Measurements from ENCODE around the gene VDAC1. TPM values are rescaled to one million over a fixed set of nuclear protein-coding genes. Genes with fewer than 3 reads are reported as not detected.

VDAC1 gene
- total and polyA plus RNA-seq, 10 of the 15 experiments (the other 5 are each of a cell fraction or from before 2014, with no cell fraction given) = 245 to 488 (median 349) TPM

DNA sequence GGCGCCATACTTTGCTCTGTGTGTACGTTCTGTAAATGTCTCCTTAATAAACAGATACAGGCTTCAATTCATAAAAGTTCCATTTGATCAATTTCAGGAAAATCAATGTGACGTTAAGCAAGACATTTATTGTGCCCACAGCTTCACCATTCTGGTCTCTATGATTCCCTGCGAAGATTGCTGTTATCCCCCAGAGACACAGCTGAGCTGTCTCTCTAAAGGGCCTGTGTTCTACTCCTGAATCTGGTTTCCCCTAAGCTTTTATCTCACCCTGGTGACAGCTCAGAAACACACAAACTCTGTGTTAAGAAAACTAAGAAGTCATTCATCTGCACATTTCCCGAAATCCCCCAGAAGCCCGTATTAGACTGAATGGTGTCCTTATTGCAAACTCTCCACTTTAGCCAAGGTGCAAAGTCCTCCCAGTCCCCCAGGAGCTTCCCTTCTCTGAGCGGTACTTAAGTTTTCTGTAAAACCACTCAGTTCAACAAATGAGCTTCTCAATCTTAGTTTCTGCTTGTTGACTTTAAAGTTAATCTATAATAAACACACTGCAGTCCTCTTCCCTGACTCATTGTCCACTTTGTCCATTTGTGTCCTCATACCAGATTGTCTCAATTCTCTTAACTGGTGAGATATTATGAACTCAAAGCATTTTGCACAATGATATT is 35.0 kb downstream of the VDAC1 start (continued):
- TF ChIP-seq, protein P1, sequence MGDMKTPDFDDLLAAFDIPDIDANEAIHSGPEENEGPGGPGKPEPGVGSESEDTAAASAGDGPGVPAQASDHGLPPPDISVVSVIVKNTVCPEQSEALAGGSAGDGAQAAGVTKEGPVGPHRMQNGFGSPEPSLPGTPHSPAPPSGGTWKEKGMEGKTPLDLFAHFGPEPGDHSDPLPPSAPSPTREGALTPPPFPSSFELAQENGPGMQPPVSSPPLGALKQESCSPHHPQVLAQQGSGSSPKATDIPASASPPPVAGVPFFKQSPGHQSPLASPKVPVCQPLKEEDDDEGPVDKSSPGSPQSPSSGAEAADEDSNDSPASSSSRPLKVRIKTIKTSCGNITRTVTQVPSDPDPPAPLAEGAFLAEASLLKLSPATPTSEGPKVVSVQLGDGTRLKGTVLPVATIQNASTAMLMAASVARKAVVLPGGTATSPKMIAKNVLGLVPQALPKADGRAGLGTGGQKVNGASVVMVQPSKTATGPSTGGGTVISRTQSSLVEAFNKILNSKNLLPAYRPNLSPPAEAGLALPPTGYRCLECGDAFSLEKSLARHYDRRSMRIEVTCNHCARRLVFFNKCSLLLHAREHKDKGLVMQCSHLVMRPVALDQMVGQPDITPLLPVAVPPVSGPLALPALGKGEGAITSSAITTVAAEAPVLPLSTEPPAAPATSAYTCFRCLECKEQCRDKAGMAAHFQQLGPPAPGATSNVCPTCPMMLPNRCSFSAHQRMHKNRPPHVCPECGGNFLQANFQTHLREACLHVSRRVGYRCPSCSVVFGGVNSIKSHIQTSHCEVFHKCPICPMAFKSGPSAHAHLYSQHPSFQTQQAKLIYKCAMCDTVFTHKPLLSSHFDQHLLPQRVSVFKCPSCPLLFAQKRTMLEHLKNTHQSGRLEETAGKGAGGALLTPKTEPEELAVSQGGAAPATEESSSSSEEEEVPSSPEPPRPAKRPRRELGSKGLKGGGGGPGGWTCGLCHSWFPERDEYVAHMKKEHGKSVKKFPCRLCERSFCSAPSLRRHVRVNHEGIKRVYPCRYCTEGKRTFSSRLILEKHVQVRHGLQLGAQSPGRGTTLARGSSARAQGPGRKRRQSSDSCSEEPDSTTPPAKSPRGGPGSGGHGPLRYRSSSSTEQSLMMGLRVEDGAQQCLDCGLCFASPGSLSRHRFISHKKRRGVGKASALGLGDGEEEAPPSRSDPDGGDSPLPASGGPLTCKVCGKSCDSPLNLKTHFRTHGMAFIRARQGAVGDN (IDR thresholded peaks at IDR 0.05) = peak; percentile 60; the same call in 1 of the 2 replicates
- TF ChIP-seq IKZF1 (conservative IDR thresholded peaks at IDR 0.05) (peak; percentile 46; the same call in 1 of the 2 replicates), BMI1 (IDR thresholded peaks at IDR 0.05; ENCODE audit: borderline replicate concordance) (0 out of 2 replicates have a peak, but pooled peaks have one; percentile 19), CREM (IDR thresholded peaks at IDR 0.05; ENCODE audit: low read depth) (no peak), CEBPB (IDR thresholded peaks at IDR 0.05; ENCODE audit: borderline replicate concordance in 1 of 2, low read depth in 2 of 2, low read length in 2 of 2) (no peak), NFIC (IDR thresholded peaks at IDR 0.05; ENCODE audit: low read depth, low read length) (peak; percentile 20; the same call in 1 of the 2 replicates), MEF2A (IDR thresholded peaks at IDR 0.05; ENCODE audit: insufficient read depth, low read depth, low read length) (no peak), PAX5 (IDR thresholded peaks at IDR 0.05; ENCODE audit: borderline replicate concordance, low read depth, low read length) (0 out of 2 replicates have a peak, but pooled peaks have one; percentile 9), TCF7 (IDR thresholded peaks at IDR 0.05; ENCODE audit: borderline replicate concordance) (0 out of 2 replicates have a peak, but pooled peaks have one; percentile 27)
- TF ChIP-seq, protein P2, sequence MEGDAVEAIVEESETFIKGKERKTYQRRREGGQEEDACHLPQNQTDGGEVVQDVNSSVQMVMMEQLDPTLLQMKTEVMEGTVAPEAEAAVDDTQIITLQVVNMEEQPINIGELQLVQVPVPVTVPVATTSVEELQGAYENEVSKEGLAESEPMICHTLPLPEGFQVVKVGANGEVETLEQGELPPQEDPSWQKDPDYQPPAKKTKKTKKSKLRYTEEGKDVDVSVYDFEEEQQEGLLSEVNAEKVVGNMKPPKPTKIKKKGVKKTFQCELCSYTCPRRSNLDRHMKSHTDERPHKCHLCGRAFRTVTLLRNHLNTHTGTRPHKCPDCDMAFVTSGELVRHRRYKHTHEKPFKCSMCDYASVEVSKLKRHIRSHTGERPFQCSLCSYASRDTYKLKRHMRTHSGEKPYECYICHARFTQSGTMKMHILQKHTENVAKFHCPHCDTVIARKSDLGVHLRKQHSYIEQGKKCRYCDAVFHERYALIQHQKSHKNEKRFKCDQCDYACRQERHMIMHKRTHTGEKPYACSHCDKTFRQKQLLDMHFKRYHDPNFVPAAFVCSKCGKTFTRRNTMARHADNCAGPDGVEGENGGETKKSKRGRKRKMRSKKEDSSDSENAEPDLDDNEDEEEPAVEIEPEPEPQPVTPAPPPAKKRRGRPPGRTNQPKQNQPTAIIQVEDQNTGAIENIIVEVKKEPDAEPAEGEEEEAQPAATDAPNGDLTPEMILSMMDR (IDR thresholded peaks at IDR 0.05 in 2 of 3, conservative IDR thresholded peaks at IDR 0.05 in 1 of 3; ENCODE audit: control insufficient read depth in 2 of 3, extremely low read depth in 1 of 3, insufficient read depth in 1 of 3, low read depth in 3 of 3, low read length in 3 of 3) = peak in 1 of 3 experiments; percentile 22; a peak in 1 of 6 replicates
- TF ChIP-seq, protein P3, sequence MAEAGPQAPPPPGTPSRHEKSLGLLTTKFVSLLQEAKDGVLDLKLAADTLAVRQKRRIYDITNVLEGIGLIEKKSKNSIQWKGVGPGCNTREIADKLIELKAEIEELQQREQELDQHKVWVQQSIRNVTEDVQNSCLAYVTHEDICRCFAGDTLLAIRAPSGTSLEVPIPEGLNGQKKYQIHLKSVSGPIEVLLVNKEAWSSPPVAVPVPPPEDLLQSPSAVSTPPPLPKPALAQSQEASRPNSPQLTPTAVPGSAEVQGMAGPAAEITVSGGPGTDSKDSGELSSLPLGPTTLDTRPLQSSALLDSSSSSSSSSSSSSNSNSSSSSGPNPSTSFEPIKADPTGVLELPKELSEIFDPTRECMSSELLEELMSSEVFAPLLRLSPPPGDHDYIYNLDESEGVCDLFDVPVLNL (IDR thresholded peaks at IDR 0.05; ENCODE audit: low read depth, low read length) = no peak
- TF ChIP-seq, protein P4, sequence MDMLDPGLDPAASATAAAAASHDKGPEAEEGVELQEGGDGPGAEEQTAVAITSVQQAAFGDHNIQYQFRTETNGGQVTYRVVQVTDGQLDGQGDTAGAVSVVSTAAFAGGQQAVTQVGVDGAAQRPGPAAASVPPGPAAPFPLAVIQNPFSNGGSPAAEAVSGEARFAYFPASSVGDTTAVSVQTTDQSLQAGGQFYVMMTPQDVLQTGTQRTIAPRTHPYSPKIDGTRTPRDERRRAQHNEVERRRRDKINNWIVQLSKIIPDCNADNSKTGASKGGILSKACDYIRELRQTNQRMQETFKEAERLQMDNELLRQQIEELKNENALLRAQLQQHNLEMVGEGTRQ (IDR thresholded peaks at IDR 0.05; ENCODE audit: borderline replicate concordance, low read depth, low read length) = no peak
- TF ChIP-seq, protein P5, sequence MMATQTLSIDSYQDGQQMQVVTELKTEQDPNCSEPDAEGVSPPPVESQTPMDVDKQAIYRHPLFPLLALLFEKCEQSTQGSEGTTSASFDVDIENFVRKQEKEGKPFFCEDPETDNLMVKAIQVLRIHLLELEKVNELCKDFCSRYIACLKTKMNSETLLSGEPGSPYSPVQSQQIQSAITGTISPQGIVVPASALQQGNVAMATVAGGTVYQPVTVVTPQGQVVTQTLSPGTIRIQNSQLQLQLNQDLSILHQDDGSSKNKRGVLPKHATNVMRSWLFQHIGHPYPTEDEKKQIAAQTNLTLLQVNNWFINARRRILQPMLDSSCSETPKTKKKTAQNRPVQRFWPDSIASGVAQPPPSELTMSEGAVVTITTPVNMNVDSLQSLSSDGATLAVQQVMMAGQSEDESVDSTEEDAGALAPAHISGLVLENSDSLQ (IDR thresholded peaks at IDR 0.05) = peak; percentile 62; the same call in 1 of the 2 replicates
- TF ChIP-seq, protein P6, sequence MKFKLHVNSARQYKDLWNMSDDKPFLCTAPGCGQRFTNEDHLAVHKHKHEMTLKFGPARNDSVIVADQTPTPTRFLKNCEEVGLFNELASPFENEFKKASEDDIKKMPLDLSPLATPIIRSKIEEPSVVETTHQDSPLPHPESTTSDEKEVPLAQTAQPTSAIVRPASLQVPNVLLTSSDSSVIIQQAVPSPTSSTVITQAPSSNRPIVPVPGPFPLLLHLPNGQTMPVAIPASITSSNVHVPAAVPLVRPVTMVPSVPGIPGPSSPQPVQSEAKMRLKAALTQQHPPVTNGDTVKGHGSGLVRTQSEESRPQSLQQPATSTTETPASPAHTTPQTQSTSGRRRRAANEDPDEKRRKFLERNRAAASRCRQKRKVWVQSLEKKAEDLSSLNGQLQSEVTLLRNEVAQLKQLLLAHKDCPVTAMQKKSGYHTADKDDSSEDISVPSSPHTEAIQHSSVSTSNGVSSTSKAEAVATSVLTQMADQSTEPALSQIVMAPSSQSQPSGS (IDR thresholded peaks at IDR 0.05; ENCODE audit: low read length) = peak; percentile 39; the same call in 1 of the 2 replicates
